ENCODE data around the gene CDH12.
"Not testable (repeated sequence)": the region's sequence is repeated elsewhere in the genome, so short reads cannot be mapped to it uniquely, and the experiment has no call there.

The CDH12 gene

GRCh38 chr5:22460189-22460588, 393.0 kb downstream of the CDH12 start:
- DNase-seq (ENCODE audit: low spot score) = no peak

- no peak for DNase-seq (ENCODE audit: low spot score)
Observed at GRCh38 chr5:22432905-22433304, 420.2 kb downstream of the CDH12 start.

- DNase-seq (ENCODE audit: low spot score) = no peak
Observed at GRCh38 chr5:22431840-22432239, 421.3 kb downstream of the CDH12 start.

- no peak for DNase-seq (ENCODE audit: low spot score)
Observed at GRCh38 chr5:22431406-22431805, 421.7 kb downstream of the CDH12 start.

GRCh38 chr5:22411554-22412349, 441.4 kb downstream of the CDH12 start:
- no peak for DNase-seq (ENCODE audit: low spot score)

GRCh38 chr5:22391956-22392355, 461.2 kb downstream of the CDH12 start:
- no peak for DNase-seq (ENCODE audit: low spot score)

- no peak for DNase-seq (ENCODE audit: low spot score)
Observed at GRCh38 chr5:22390888-22391287, 462.3 kb downstream of the CDH12 start.

- DNase-seq (ENCODE audit: low spot score) = no peak
Observed at GRCh38 chr5:22372826-22373660, 480.1 kb downstream of the CDH12 start.

GRCh38 chr5:22372376-22372775, 480.8 kb downstream of the CDH12 start:
- DNase-seq (ENCODE audit: low spot score) = no peak

GRCh38 chr5:22354956-22355355, 498.2 kb downstream of the CDH12 start:
- no peak for DNase-seq (ENCODE audit: low spot score)

- no peak for DNase-seq (ENCODE audit: low spot score)
Observed at GRCh38 chr5:22352493-22352892, 500.7 kb downstream of the CDH12 start.

GRCh38 chr5:22351178-22351577, 502.0 kb downstream of the CDH12 start:
- no peak for DNase-seq (ENCODE audit: low spot score)

GRCh38 chr5:22348027-22348426, 505.1 kb downstream of the CDH12 start:
- DNase-seq (ENCODE audit: low spot score) = no peak

- no peak for DNase-seq (ENCODE audit: low spot score)
Observed at GRCh38 chr5:22344000-22344399, 509.1 kb downstream of the CDH12 start.

- no peak for DNase-seq (ENCODE audit: low spot score)
Observed at GRCh38 chr5:22341406-22341805, 511.7 kb downstream of the CDH12 start.

GRCh38 chr5:22332949-22333348, 520.2 kb downstream of the CDH12 start:
- DNase-seq (ENCODE audit: low spot score) = not testable (repeated sequence)

- DNase-seq (ENCODE audit: low spot score) = no peak
Observed at GRCh38 chr5:22329683-22330082, 523.5 kb downstream of the CDH12 start.

- no peak for DNase-seq (ENCODE audit: low spot score)
Observed at GRCh38 chr5:22319798-22320197, 533.3 kb downstream of the CDH12 start.

GRCh38 chr5:22316294-22316693, 536.9 kb downstream of the CDH12 start:
- DNase-seq (ENCODE audit: low spot score) = no peak

GRCh38 chr5:22315052-22315451, 538.1 kb downstream of the CDH12 start:
- not testable (repeated sequence) for DNase-seq (ENCODE audit: low spot score)

GRCh38 chr5:22314548-22314947, 538.6 kb downstream of the CDH12 start:
- no peak for DNase-seq (ENCODE audit: low spot score)

GRCh38 chr5:22306011-22306410, 547.1 kb downstream of the CDH12 start:
- DNase-seq (ENCODE audit: low spot score) = no peak

GRCh38 chr5:22295832-22296231, 557.3 kb downstream of the CDH12 start:
- DNase-seq (ENCODE audit: low spot score) = no peak

All from AG08395 (cell line).